CD4-positive, alpha-beta T cell treated with Interferon gamma for 1 hour (primary cell): ENCODE results near the gene RFK.

Source experiments
- DNase-seq: peaks from one replicate; pipeline ENCODE4 v3.0.0-alpha.2; 2020

RFK gene

DNA sequence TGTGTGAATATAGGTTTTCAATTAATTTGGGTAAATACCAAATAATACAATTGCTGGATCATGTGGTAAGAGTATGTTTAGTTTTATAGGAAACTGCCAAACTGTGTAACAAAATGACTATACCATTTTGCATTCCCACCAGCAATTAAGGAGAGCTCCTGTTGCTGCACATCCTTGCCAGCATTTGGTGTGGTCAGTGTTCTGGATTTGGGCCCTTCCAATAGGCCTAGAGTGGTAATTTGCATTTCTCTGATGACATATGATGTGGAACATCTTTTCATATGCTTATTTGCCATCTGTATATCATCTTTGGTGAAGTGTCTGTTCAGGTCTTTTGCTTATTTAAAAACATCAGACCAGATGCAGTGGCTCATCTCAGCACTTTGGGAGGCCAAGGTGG, 11.6 kb upstream of the RFK start:
- DNase-seq = no peak

GRCh38 chr9:76405340-76405739, 11.1 kb upstream of the RFK start:
- no peak for DNase-seq

DNA sequence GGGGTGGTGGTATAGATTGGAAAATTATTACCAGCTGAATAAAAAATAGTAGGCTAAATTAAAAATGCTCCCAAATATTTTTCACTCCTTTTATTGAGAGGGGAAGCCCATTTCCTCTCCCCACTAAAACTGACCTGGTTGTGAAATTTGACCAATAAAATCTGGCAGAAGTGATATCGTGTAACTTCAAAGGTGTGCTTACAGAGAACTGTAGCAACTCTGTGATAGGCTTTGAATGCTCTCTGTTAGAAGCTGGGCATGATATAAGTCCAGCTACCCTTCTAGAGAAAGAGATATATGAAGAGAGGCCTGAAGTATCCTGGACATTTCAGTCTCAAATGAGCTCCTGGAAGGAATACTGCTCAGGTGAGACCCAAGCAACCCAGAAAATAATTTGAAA, 10.2 kb upstream of the RFK start:
- no peak for DNase-seq

DNA sequence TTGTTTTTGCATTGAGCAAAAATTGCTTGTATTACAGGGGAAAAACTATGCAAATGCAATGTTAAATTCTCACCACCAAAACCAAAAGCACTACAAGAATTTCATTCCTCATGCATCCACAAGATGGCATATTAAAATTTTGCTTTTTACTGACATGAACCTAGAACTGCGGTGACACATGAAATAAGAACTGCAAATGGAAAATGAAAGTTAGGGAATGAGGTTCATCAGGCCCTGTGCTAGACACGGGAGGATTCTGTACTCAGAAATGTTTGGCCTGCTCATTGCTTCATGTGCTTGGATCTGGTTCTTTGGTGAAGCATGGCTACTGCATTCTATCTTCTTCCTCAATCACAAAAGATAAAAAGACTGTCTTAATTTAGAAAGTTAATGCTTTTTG, 9.1 kb upstream of the RFK start:
- DNase-seq = no peak

DNA sequence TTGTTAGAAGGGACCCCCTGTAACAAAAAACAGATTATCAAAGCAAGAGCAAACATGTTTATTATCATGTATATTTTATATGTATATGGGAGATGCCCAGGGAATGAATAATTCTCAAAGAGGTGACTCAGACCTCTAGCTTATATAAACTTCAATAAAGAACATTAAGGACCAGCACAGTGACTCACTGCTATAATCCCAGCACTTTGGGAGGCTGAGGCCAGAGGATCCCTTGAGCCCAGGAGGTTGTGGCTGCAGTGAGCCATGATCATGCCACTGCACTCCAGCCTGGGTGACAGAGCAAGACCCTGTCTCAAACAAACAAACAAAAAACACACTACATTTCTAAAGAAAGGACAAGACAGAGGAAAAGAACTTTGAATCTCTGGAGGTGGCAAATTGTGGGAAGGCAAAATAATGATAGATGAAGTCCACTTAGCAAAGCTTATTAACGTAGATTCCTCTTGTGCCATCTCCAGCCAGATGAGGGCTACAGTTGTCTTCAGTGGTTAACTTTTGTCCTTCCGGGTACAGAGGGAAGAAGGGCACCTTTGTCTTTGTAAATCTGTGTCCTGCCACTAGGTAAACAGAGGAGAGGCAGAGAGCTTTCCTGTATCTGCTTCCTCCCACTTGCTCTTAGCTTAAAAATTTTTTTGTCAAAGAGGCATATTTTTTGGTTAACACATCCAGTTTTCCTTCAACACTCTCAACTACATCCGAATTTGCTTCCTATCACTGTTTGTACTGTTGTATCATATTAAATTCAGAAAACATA, 7.5 kb upstream of the RFK start:
- no peak for DNase-seq

DNA sequence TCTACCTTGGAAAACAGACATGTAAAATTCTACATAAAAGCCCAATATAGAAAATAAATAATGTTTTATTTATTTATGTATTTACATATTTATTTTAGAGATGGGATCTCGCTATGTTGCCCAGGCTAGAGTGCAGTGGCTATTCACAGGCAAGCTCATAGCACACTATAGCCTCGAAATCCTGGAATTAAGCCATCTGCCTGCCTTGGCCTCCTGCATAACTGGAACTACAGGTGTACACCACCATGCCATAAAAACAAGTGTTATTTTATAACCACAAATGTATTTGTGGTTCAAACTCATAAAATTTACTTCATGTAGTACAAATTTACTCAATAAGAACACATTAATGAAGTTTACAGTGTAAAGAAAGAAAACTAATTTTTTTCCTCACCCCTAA, 7.0 kb upstream of the RFK start:
- DNase-seq = no peak

GRCh38 chr9:76400534-76401096, 6.4 kb upstream of the RFK start:
- no peak for DNase-seq

- no peak for DNase-seq
Observed at GRCh38 chr9:76399856-76400255, 5.6 kb upstream of the RFK start.

GRCh38 chr9:76396597-76396996, 2.4 kb upstream of the RFK start:
- no peak for DNase-seq

GRCh38 chr9:76396144-76396543, 1.9 kb upstream of the RFK start:
- DNase-seq = no peak

DNA sequence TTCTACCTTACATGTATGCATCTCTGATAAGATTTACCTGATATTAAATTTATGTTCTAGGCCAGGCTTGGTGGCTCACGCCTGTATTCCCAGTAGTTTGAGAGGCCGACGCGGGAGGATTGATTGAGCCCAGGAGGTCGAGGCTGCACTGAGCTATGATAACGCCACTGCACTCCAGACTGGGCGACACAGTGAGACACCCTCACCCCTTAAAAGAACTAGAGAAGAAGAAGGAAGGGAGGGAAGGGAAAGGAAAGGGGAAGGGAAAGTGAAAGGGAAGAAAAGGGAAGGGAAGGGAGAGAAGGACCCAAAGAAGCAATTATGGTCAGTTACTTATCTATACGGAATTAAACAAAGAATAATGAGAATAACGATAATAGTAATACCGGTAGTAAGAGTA, 1.2 kb upstream of the RFK start:
- DNase-seq = no peak

DNA sequence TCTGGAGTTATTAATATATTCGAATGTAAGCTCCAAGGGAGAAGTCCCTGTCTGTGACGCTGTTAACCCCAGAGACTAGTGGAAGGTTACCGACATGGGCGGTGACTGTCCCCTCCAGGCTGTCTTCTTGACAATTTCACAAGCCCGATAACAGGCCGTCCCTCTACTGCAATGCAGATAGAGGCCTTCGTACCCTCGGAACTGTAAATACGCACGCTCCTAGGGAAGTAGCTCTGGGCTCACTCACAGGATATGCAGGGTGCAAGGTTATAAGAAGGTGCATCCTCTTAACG, 680 bp upstream of the RFK start:
- DNase-seq = peak; percentile 62

GRCh38 chr9:76390656-76391055, 3.6 kb downstream of the RFK start:
- DNase-seq = no peak

DNA sequence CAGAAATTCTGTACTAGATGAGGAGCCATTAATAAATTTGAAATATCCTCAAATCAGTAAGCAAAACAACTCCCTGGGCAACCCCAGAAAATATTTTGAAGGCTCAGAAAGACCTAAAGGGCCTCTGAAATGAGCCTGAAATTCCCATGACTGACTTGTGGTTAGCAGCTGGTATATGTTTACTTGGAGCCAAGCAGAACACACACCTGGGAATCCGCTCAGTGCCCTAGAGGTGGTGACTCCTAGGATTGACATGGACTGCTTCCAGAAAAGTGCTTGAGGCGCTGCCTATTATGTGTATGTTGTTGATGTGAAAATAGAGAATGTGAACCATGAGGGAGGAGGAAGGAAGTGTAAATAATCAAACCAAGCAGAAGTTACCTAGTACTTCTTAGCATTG, 14.7 kb downstream of the RFK start:
- DNase-seq = no peak

GRCh38 chr9:76378367-76379073, 15.7 kb downstream of the RFK start:
- no peak for DNase-seq

DNA sequence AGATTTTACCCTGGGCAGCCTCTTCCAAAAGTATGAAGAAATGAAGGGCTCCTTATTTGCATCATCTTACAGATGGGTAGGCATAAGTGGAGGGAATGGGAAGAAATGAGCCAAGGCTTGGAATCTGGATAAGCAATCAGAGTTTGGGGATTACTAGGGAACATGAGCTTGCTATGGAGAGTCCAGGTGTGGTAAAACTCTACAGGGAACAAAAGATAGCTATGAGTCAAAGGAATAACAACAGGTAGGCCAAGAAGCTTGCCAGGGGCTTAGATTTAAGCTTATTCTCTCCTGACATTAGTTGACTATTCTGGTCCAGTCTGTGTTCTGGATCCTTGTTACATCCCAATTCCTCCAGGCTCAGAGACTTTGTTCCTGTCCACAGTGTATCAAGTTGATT, 16.4 kb downstream of the RFK start:
- no peak for DNase-seq

DNA sequence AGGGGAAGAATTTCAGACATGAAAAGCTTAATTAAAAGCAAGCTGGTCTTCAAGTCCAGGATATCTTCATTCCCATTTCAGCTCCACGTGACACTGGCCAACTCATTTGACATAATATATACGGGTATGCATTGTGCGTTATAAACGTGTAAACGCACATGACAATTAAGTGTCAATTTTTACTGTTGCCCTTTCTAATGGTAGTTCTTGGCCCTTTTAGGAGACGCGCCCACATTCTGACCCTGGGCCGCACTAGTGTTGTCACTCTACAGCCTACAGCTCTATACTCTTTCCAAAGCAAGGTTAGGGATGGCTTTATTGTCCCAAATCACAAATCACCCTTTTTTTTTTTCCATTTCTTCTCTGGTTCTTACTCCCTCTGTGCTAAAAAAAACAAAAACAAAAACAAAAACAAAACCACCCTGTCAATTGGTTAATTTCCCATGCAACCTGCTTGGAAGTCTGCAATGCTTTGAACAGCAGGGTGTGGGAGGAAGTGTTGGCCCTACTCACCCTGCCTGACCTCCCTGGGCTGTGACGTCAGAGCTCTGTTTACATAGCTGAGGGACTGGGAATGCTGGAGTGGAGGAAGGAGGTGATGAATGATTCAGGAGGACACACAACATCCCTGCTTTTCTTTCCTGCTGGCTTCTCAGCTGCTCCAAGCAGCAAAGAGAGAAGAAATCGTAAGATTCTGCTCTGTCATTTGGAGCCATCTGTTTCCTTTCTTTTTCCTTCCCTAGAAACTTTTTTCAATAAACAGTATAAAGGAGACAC, 19.3 kb downstream of the RFK start:
- DNase-seq = no peak

DNA sequence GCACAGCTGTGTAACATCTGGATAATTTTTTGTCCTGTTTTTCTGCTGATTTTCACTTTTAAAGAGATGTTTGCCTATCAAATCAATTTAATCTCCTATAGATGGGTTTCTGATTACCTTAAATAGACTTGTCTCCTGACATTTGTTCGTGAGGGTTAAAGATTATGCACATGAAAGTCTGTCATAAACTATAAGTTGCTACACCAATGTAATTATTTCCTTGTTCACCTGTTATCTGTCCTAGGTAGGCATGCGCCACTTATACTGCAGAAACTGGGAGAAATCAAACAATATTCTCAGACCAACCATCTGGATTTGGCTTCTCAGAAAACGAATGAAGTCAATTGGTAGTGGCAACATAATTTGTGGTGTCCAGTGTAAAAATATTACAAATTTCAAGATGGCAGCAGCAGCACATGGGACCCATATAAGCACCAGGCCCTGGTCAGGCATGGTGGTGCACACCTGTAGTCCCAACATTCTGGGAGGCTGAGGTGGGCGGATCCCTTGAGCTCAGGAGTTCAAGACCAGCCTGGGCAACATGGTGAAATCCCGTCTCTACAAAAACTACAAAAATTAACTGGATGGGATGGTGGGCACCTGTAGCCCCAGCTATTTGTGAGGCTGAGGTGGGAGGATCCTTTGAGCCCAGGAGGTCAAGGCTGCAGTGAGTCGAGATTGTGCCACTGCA, 20.3 kb downstream of the RFK start:
- DNase-seq = no peak

DNA sequence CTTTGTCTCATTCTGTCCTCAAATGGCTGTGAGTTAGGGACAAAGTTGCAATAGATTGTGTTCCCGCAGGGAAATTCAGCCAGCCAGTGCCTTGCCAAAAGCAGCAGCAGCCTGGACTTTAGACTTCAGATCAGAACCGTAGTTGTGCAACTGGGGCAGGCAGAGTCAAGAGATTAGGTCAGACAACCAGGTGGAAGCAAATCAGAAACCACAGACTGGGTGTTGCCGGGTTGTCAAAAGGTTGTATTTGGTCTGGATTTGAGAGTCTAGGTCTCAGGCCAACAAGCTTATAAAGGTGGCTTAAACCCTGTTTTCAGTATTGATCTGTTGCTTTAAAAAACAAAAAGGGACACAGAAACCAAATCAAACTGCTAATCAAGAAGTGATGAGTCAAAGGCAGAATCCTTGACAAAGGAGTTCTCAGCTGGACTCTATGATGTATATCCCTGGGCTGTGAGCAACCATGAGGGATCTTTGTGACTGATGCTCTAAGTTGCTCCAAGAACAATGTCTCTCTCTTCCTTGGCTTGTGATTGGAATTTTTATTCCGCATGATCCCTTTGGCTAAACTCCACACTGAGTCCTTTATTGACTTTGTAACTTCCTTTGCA, 20.9 kb downstream of the RFK start:
- no peak for DNase-seq

GRCh38 chr9:76372336-76372735, 21.9 kb downstream of the RFK start:
- no peak for DNase-seq

DNA sequence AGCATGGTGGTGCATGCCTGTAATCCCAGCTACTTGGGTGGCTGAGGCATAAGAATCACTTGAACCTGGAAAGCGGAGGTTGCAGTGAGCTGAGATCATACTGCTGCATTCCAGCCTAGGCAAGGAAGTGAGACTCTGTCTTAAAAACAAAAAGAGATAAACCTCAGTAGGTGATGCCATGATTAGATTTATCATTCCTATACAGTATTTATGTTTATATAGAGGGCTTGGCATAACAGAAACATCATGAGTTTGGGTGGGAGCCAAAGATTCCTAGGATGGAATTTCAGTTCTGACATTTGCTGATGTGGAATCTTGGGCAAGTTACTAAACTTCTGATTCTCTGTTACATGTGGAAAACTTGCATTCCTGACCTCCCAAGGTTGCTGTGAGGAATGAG, 22.3 kb downstream of the RFK start:
- DNase-seq = no peak

DNA sequence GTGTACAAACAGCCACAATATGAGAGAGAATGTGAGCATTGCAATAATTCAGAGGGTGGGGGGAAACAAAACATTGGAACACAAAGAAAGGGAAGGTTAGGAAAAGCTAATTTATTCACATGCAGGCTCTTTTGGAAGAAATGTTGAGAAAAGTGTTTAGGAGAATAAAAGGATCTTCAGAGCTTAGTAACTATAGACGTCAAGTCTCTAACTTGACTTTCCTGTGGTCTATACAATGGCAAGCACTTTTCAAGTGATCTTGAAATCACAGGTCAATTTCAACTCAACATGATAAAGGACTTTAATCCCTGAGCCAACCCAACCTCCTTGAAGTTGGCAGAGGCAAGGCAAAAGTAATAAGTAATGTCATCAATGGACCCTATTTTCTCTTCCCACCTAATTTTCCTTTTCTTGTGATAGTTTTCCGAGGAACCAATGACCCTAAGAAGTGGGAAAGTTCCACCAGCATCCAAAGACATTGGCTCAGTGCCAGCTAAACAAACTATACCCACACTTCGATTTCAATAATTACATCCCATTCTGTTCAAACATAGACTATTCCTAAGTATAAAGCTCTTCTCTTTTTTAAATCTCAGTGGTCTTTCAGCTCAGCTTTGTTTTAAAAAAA, 23.7 kb downstream of the RFK start:
- no peak for DNase-seq
